Bronchial epithelial cell (primary cell): Measurements from ENCODE around the gene OGFOD1. TPM values are rescaled to one million over a fixed set of nuclear protein-coding genes. Genes with fewer than 3 reads are reported as not detected.
"Not testable (repeated sequence)": the region's sequence is repeated elsewhere in the genome, so short reads cannot be mapped to it uniquely, and the experiment has no call there.

Experiments
- DNase-seq: peaks from one replicate; pipeline ENCODE4 v3.0.0-alpha.2; 2010; ENCODE audit warnings: low read depth
- FAIRE-seq: peaks from 2 replicates; lab custom pipeline; 2011; peaks lifted over from hg19 to GRCh38; lab: Jason Lieb, UNC
- H3K27me3 ChIP-seq: 2 replicates; pipeline ENCODE4 v1.5.1; 2011; ENCODE audit warnings: low read length; ENCODE audit not compliant: control insufficient read depth, insufficient read depth
- H3K36me3 ChIP-seq: 2 replicates; pipeline ENCODE4 v1.5.1; 2011; ENCODE audit warnings: low read length; ENCODE audit not compliant: control insufficient read depth, insufficient read depth
- H3K4me3 ChIP-seq: 2 replicates; pipeline ENCODE4 v1.5.1; 2011; ENCODE audit warnings: mild to moderate bottlenecking, low read depth, low read length, control low read depth
- total RNA-seq: library from RNA; depleted of rRNA; stranded (reverse); fragments of >200 nt; gene quantifications from 2 replicates; pipeline ENCODE4 v1.2.1, GENCODE V29; 2014
- TF ChIP-seq, protein P1 (sequence below): IDR thresholded peaks from 2 replicates; pipeline ENCODE4 v1.5.1; 2011; ENCODE audit warnings: mild to moderate bottlenecking, moderate library complexity, low read length, control low read depth, inconsistent platforms; ENCODE audit not compliant: insufficient read depth, severe bottlenecking

The OGFOD1 gene
- total RNA-seq, 1 donor from 2014 or later: 30.0 TPM

DNA sequence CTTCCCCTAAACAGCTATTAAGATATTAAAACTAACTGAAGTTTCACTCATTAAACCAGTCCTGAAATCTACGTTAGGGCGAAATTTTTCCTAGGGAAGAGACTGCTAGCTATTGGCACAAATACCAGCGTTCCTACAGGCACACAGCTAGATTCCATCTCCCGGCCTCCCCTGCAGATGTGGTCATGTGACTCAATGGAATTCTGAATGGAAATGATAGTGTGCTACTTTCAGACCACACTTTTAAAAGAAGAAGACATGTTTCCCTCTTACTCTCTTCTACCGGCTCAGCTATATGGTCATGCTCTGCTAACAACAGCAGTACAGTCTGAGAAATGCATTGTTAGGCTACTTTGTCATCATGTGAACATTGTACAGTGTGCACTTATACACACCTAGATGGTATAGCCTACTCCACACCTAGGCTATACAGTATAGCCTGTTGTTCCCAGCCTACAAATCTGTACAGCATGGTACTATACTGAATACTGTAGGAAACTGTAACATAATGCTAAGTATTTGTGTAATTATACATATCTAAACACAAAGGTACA, 31.4 kb downstream of the OGFOD1 start:
- TF ChIP-seq, protein P1, sequence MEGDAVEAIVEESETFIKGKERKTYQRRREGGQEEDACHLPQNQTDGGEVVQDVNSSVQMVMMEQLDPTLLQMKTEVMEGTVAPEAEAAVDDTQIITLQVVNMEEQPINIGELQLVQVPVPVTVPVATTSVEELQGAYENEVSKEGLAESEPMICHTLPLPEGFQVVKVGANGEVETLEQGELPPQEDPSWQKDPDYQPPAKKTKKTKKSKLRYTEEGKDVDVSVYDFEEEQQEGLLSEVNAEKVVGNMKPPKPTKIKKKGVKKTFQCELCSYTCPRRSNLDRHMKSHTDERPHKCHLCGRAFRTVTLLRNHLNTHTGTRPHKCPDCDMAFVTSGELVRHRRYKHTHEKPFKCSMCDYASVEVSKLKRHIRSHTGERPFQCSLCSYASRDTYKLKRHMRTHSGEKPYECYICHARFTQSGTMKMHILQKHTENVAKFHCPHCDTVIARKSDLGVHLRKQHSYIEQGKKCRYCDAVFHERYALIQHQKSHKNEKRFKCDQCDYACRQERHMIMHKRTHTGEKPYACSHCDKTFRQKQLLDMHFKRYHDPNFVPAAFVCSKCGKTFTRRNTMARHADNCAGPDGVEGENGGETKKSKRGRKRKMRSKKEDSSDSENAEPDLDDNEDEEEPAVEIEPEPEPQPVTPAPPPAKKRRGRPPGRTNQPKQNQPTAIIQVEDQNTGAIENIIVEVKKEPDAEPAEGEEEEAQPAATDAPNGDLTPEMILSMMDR: no peak
- FAIRE-seq: no peak
- DNase-seq: no peak
- peaks cover 2% of the 10 kb centered on the region for H3K36me3 ChIP-seq
- no peaks in the 10 kb centered on the region for H3K27me3 ChIP-seq
- H3K4me3 ChIP-seq: no peak overlapping the region

GRCh38 chr16:56483394-56483793, 32.0 kb downstream of the OGFOD1 start:
- H3K36me3 ChIP-seq: peaks cover 2% of the 10 kb centered on the region
- H3K27me3 ChIP-seq: no peaks in the 10 kb centered on the region
- DNase-seq: no peak
- no peak for FAIRE-seq
- no peak overlapping the region for H3K4me3 ChIP-seq
- TF ChIP-seq, protein P1: no peak

- Histone ChIP-seq H3K27me3 (no peaks in the 10 kb centered on the region), H3K36me3 (peaks cover 1% of the 10 kb centered on the region), H3K4me3 (no peak overlapping the region)
- FAIRE-seq: no peak
- DNase-seq: no peak
- TF ChIP-seq, protein P1: no peak
Observed at GRCh38 chr16:56488035-56488434, 36.7 kb downstream of the OGFOD1 start.

DNA sequence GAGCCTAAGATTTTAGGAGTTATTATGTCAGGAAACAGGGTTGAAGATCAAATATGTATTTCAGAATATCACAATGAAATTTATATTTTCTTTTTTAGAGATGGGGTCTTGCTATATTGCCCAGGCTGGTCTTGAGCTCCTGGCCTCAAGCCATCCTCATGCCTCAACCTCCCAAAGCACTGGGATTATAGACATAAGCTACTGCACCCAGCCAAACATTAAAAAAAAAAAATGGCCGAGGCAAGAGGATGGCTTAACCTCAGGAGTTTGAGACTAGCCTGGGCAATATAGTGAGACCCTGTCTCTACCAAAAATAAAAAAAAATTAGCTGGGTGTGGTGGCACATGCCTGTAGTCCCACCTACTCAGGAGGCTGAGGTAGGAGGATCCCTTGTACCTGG, 37.5 kb downstream of the OGFOD1 start:
- not testable (repeated sequence) for DNase-seq, H3K27me3 ChIP-seq, H3K36me3 ChIP-seq, H3K4me3 ChIP-seq, FAIRE-seq

DNA sequence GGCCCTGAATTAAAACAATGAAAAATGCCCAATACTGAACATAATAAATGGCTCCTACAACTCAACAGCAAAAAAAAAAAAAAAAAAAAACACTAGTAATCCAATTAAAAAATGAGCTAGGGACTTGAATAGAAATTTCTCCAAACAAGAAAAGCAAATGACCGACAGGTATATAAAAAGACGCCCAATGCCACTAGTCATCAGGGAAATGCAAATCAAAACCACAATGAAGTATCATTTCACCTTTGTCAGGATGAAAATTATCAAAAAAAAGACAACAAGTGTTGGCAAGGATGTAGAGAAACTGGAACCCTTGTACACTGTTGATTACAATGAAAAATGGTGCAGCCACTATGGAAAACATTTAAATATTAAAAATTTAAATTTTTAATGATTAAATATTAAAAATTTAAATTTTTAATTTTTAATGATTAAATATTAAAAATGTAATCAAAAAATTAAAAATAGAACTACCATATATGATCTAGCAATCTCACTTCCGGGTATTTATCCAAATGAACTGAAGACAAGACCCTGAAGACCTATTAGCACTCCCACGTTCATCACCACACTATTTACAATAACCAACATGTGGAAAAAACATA, 40.4 kb downstream of the OGFOD1 start:
- FAIRE-seq (no peak), DNase-seq (no peak)
- H3K27me3 ChIP-seq: no peaks in the 10 kb centered on the region
- peaks cover 1% of the 10 kb centered on the region for H3K36me3 ChIP-seq
- TF ChIP-seq, protein P1: no peak
- H3K4me3 ChIP-seq: no peak overlapping the region

GRCh38 chr16:56493126-56493525, 41.8 kb downstream of the OGFOD1 start:
- TF ChIP-seq, protein P1: no peak
- no peak for DNase-seq
- FAIRE-seq: no peak

More at GRCh38 chr16:56493126-56493525, 41.8 kb downstream of the OGFOD1 start:
- H3K36me3 ChIP-seq: peaks cover 4% of the 10 kb centered on the region
- H3K4me3 ChIP-seq: no peak overlapping the region
- H3K27me3 ChIP-seq: no peaks in the 10 kb centered on the region
